PC-9 (cell line): ENCODE measurements around the gene GRHL1. TPM values are rescaled to one million over a fixed set of nuclear protein-coding genes. Genes with fewer than 3 reads are reported as not detected.

Source experiments
- BruUV-seq: library from RNA; stranded (reverse); fragments of 400-500 nt; replicated peaks from 2 replicates; lab custom pipeline; 2021; lab: Mats Ljungman, UMichigan
- CTCF ChIA-PET: fragments of 300-600 bp; sonication (Branson Sonifier 250); formaldehyde crosslinking; loops from one replicate; lab custom pipeline; 2022; ENCODE audit warnings: antibody characterized with exemption; lab: Charles Lee
- POLR2A ChIA-PET: fragments of 300-600 bp; sonication (Branson Sonifier 250); formaldehyde crosslinking; loops from one replicate; lab custom pipeline; 2022; ENCODE audit warnings: antibody characterized with exemption; ENCODE audit not compliant: unreplicated experiment; lab: Charles Lee
- DNase-seq, 2 experiments: peaks; one replicate each; pipeline versions ENCODE4 v3.0.0 to v3.0.0-alpha.2; 2015 to 2022; ENCODE audit warnings: mixed read lengths in 1 of 2
- H2AFZ ChIP-seq: fragments of 200-600 bp; sonication (generic); 2 replicates; pipeline ENCODE4 v1.8.1; 2017; ENCODE audit warnings: antibody characterized with exemption
- H3F3A ChIP-seq: fragments of 200-600 bp; sonication (generic); 2 replicates; pipeline ENCODE4 v1.8.1; 2017; ENCODE audit warnings: antibody characterized with exemption, mild to moderate bottlenecking, low read depth; ENCODE audit not compliant: insufficient read depth
- H3K27ac ChIP-seq: fragments of 200-600 bp; sonication (generic); 2 replicates; pipeline ENCODE4 v1.6.1; 2016; ENCODE audit warnings: mixed run types
- H3K27me3 ChIP-seq: fragments of 200-600 bp; sonication (generic); 2 replicates; pipeline ENCODE4 v1.6.1; 2016; ENCODE audit warnings: low read depth, mixed run types; ENCODE audit not compliant: insufficient read depth
- H3K36me3 ChIP-seq: fragments of 200-600 bp; sonication (generic); 2 replicates; pipeline ENCODE4 v1.6.1; 2016; ENCODE audit warnings: low read depth, mixed run types
- H3K4me1 ChIP-seq: fragments of 200-600 bp; sonication (generic); replicated peaks from 2 replicates; pipeline ENCODE4 v1.6.1; 2016; ENCODE audit warnings: mixed run types; ENCODE audit not compliant: insufficient read depth
- H3K4me2 ChIP-seq: fragments of 200-600 bp; sonication (generic); 2 replicates; pipeline ENCODE4 v1.6.1; 2017; ENCODE audit warnings: mixed run types
- H3K4me3 ChIP-seq: fragments of 200-600 bp; sonication (generic); 2 replicates; pipeline ENCODE4 v1.6.1; 2016; ENCODE audit warnings: mixed run types
- H3K79me2 ChIP-seq: fragments of 200-600 bp; sonication (generic); 2 replicates; pipeline ENCODE4 v1.6.1; 2017; ENCODE audit warnings: low read depth, mixed run types
- H3K9me2 ChIP-seq: fragments of 200-600 bp; sonication (generic); 2 replicates; pipeline ENCODE4 v1.8.1; 2017; ENCODE audit warnings: mild to moderate bottlenecking; ENCODE audit not compliant: insufficient read depth
- H3K9me3 ChIP-seq: fragments of 200-600 bp; sonication (generic); 2 replicates; pipeline ENCODE4 v1.8.1; 2016; ENCODE audit warnings: low read depth; ENCODE audit not compliant: insufficient read depth
- H4K20me1 ChIP-seq: fragments of 200-600 bp; sonication (generic); 2 replicates; pipeline ENCODE4 v1.8.1; 2017; ENCODE audit not compliant: insufficient read depth
- CTCF ChIP-seq: fragments of 200-600 bp; sonication (generic); conservative IDR thresholded peaks from 2 replicates; pipeline ENCODE4 v1.6.1; 2017; ENCODE audit warnings: mixed run types, antibody characterized with exemption, mild to moderate bottlenecking, moderate library complexity
- EZH2 ChIP-seq: fragments of 200-600 bp; sonication (generic); IDR thresholded peaks from 2 replicates; pipeline ENCODE4 v1.8.0; 2017; ENCODE audit warnings: antibody characterized with exemption, low read depth
- intact Hi-C: fragments of 100-400 bp; cut with micrococcal nuclease; formaldehyde crosslinking; loops from one replicate; pipeline ENCODE4 v1.10.0; 2022; ENCODE audit not compliant: unreplicated experiment
- total RNA-seq: library from RNA; stranded (reverse); gene quantifications from 2 replicates; pipeline ENCODE4 v1.2.3, GENCODE V29; 2021

The GRHL1 gene
- total RNA-seq, 1 experiment from 2014 or later = 10.6 TPM

GRCh38 chr2:9951272-9951521, 296 bp upstream of the GRHL1 start:
- Histone ChIP-seq H3K79me2 (peaks cover 40% of the 10 kb centered on the region), H3K27ac (no peak overlapping the region; the same call in 1 of the 2 replicates), H3K27me3 (no peaks in the 10 kb centered on the region), H3K4me2 (peak overlapping the region; percentile 84; the same call in 1 of the 2 replicates), H3F3A (no peaks in the 10 kb centered on the region; the same call in 1 of the 2 replicates), H3K4me3 (peak overlapping the region; percentile 59; the same call in 1 of the 2 replicates), H4K20me1 (0 out of 2 replicates have a peak, but pooled peaks cover 10% of the 10 kb centered on the region), H3K9me2 (no peaks in the 10 kb centered on the region), H2AFZ (peak overlapping the region; percentile 76; the same call in 1 of the 2 replicates), H3K36me3 (0 out of 2 replicates have a peak, but pooled peaks cover 11% of the 10 kb centered on the region), H3K4me1 (peaks cover 32% of the 10 kb centered on the region), H3K9me3 (no peaks in the 10 kb centered on the region)
- BruUV-seq = no TSS peak
- TF ChIP-seq EZH2 (no peak), CTCF (no peak)
- no peak for DNase-seq
- ChIA-PET POLR2A (no interaction called here), CTCF (no interaction called here)
- intact Hi-C loops = loop anchor here (1.0 to 2.0 kb wide), 2 partner anchors 46 to 54 kb away; no protein-coding TSS in a partner anchor

GRCh38 chr2:9952286-9952737, 819 bp downstream of the GRHL1 start:
- no peaks in the 10 kb centered on the region for H3K9me2 ChIP-seq
- ChIA-PET POLR2A (no interaction called here), CTCF (interaction anchor here (0.7 kb wide), 1 partner anchor 10 kb away, joined by 13 read pairs; no protein-coding TSS in a partner anchor)
- DNase-seq = no peak
- intact Hi-C loops = no loop called here
- H3K4me3 ChIP-seq = peak overlapping the region; percentile 61
- peaks cover 50% of the 10 kb centered on the region for H3K79me2 ChIP-seq
- peaks cover 21% of the 10 kb centered on the region for H3K4me1 ChIP-seq
- H3K27ac ChIP-seq = peak overlapping the region; percentile 64
- H4K20me1 ChIP-seq = peaks cover 10% of the 10 kb centered on the region; the same call in 1 of the 2 replicates
- peak overlapping the region; percentile 73; the same call in 1 of the 2 replicates for H2AFZ ChIP-seq
- no peaks in the 10 kb centered on the region for H3K27me3 ChIP-seq
- TF ChIP-seq CTCF (no peak), EZH2 (no peak)
- peak overlapping the region; percentile 77 for H3K4me2 ChIP-seq
- H3F3A ChIP-seq = no peaks in the 10 kb centered on the region; the same call in 1 of the 2 replicates
- H3K36me3 ChIP-seq = 0 out of 2 replicates have a peak, but pooled peaks cover 11% of the 10 kb centered on the region
- H3K9me3 ChIP-seq = no peaks in the 10 kb centered on the region
- BruUV-seq = TSS peak; percentile 33

- H3K9me2 ChIP-seq = no peaks in the 10 kb centered on the region
- CTCF ChIA-PET = interaction anchor here (0.7 kb wide), 1 partner anchor 11 kb away, joined by 13 read pairs; no protein-coding TSS in a partner anchor
- H3K27ac ChIP-seq = peak overlapping the region; percentile 64
- intact Hi-C loops = no loop called here
- 0 out of 2 replicates have a peak, but pooled peaks cover 11% of the 10 kb centered on the region for H3K36me3 ChIP-seq
- H3K4me2 ChIP-seq = peak overlapping the region; percentile 77
- peaks cover 10% of the 10 kb centered on the region; the same call in 1 of the 2 replicates for H4K20me1 ChIP-seq
- peak overlapping the region; percentile 61 for H3K4me3 ChIP-seq
- TF ChIP-seq CTCF = no peak
- no peak for TF ChIP-seq EZH2
- BruUV-seq = no TSS peak
- POLR2A ChIA-PET = interaction anchor here (0.6 kb wide), 1 partner anchor 86 kb away, joined by 5 read pairs; no protein-coding TSS in a partner anchor
- peaks cover 5% of the 10 kb centered on the region; the same call in 1 of the 2 replicates for H3F3A ChIP-seq
- peak overlapping the region; percentile 73; the same call in 1 of the 2 replicates for H2AFZ ChIP-seq
- H3K79me2 ChIP-seq = peaks cover 50% of the 10 kb centered on the region
- H3K27me3 ChIP-seq = no peaks in the 10 kb centered on the region
- no peak for DNase-seq
- no peaks in the 10 kb centered on the region for H3K9me3 ChIP-seq
- peaks cover 19% of the 10 kb centered on the region for H3K4me1 ChIP-seq
Observed at GRCh38 chr2:9952856-9953503, 1.5 kb downstream of the GRHL1 start.
